ENCODE results near the gene ZNF165.
A peak's percentile ranks its signal among the peaks of the same experiment; 100 is the strongest.
"Not testable (repeated sequence)": the region's sequence is repeated elsewhere in the genome, so short reads cannot be mapped to it uniquely, and the experiment has no call there.

The ZNF165 gene

GRCh38 chr6:28121876-28122275 is 41.5 kb downstream of the ZNF165 start:
- no peak for DNase-seq (ENCODE audit: low read depth in 2 of 2)

GRCh38 chr6:28122283-28122682 is 41.9 kb downstream of the ZNF165 start:
- DNase-seq (ENCODE audit: low read depth in 2 of 2), result not testable (repeated sequence)

GRCh38 chr6:28124350-28124970 is 44.1 kb downstream of the ZNF165 start, which contains the start of gene ZSCAN16:
ZSCAN16 (plus strand) TSS chr6:28124609; CDS start chr6:28125444, 835 bp downstream.
- peak; percentile 48 to 54 for DNase-seq (ENCODE audit: low read depth in 2 of 2)

- DNase-seq (ENCODE audit: low read depth in 2 of 2), result no peak
These were observed 44.6 kb downstream of the ZNF165 start for GRCh38 chr6:28124971-28125353.

- DNase-seq (ENCODE audit: low read depth in 2 of 2), result no peak
These were observed 45.0 kb downstream of the ZNF165 start for GRCh38 chr6:28125401-28125800.

GRCh38 chr6:28134015-28134414 is 53.6 kb downstream of the ZNF165 start:
- no peak for DNase-seq (ENCODE audit: low read depth in 2 of 2)

GRCh38 chr6:28134716-28135115 is 54.3 kb downstream of the ZNF165 start:
- no peak for DNase-seq (ENCODE audit: low read depth in 2 of 2)

- no peak for DNase-seq (ENCODE audit: low read depth in 2 of 2)
These were observed 55.0 kb downstream of the ZNF165 start for GRCh38 chr6:28135393-28135792.

GRCh38 chr6:28136585-28137504 is 56.5 kb downstream of the ZNF165 start:
- peak; percentile 61 to 64 for DNase-seq (ENCODE audit: low read depth in 2 of 2)

- DNase-seq (ENCODE audit: low read depth in 2 of 2), result no peak
These were observed 57.2 kb downstream of the ZNF165 start for GRCh38 chr6:28137505-28137981.

All from stimulated activated CD8-positive, alpha-beta memory T cell treated with anti-CD3 and anti-CD28 coated beads, Interleukin-2, amount 100 ng/mL, for 1 hour (primary cell).